ENCODE results near the gene INSRR.

INSRR gene

DNA sequence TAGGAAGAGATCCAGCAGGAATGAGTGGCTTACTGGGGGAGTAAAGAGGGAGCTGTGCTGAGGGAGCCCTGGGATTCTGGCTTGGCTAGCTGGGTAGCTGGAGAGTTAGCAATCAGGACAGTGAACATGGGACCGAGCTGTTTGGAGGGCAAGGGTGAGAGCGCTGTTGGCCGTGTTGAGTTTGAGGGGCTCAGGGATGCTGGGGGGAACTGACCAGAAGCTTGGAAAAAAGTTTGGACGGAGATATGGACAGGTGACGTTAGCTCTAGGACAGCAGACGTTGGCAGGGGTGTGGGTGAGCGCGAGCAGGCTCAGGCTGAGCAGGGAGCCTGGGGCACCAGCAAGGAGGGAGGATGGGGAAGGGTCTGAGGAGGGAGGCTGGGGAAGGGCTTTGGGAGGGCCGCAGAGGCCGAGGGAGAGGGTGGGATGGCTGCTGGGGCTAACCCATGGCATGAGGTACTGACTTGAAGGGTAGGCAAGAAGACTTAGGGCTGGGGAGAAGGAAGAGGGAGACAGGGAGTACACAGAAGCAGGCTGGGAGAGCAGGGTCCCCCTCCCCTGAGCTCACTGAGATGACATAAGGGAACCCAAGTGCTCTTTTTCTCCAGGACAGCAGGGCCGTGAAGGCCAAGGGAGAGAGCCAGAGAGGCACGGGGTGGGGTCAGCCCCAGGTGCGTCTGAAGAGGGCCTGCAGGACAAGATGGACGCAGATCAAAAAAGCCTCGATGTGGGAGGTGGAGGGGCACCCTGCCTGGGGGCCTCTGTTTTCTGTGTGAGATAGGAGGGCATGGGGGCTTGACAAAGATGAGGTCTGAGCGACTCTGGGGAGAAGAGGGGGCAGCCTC, 50.5 kb downstream of the INSRR start:
- DNase-seq (ENCODE audit: low spot score) (no peak), FAIRE-seq (no peak)

DNA sequence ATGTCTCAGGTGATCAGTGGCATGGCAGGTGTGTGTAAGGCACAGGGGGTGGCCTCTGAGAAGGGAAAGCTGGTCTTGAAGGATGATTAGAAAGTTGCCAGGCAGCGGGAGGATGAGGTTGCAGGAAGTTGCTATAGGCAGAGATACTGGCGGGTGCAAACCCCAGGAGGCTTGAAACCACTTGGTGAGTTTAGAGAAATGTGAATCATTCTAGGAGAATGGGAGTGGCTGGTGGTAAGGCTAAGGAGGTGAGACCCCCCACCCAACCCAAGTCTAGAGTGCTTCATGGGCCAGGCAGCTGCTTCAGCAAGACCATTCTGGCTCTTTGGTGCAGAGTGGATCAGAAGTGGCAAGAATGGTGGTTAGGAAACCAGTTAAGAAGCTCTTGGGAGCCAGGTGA, 51.3 kb downstream of the INSRR start:
- FAIRE-seq (no peak), DNase-seq (ENCODE audit: low spot score) (no peak)

- FAIRE-seq (peak; percentile 9), DNase-seq (ENCODE audit: low spot score) (no peak)
Observed at GRCh38 chr1:156806512-156807440, 52.1 kb downstream of the INSRR start.

DNA sequence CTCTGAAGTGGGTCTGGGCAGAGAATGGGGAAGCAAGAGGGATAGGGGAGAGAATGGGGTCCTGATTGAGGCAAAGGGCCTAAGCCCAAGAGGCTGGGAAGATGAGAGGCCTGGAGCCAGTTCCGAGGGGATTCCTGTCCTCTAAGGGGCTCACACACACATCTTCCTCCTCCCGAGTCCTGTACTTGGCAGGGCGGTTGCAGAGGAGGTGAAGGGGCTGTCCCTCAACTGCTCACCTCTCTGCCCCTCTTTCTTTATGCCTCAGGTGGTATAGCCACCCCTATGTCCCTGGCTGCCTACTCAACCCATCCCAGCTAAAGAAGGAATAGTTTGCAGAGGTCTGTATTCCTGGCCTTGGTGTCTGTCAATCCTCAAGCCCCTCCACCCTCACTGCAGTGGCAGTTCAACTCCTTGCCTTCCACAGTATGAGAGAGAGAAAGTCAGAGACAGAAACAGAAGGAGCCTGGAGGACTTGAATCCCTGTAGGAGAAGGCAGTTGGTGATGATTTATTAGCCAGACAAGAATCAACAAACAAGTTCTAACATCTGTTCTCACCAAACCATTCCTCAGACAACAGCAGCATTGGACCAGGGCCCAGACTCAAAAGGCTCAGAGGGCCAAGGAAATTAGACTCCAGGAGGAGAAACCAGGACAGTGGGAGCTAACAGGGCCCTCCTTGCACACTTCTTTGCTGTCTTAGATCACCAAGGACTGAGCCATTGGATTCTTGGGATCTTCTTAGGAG, 53.0 kb downstream of the INSRR start:
- no peak for DNase-seq (ENCODE audit: low spot score)
- no peak for FAIRE-seq

DNA sequence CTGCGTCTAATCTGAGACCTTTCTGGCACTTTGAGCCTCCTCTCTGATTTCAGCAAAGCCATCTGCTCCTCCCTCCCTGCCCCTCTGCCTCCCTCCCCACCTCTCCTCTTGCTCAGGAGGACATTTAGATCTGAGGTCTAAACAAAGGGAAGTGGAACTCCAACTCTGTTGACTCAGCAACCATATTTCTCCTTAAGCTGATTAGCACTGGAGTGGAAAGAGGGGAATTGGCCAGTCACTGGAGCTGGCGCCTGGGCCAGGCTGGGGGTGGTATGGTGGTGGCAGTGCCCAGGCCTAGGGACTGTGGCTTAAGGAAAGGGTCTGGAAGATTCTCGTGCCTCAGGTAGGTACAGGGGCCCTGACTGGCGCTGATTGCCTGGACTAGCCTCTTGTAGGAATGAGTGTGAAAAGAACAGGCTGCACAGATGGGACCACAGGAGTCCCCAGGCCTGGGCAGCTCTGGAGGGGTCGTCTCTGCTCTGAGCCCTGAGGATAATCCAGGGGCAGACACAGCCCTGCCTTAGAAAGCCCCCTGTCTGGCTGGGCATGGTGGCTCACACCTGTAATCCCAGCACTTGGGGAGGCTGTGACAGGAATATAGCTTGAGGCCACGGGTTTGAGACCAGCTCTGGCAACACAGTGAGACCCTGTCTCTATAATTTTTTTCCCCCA, 54.2 kb downstream of the INSRR start:
- FAIRE-seq, result no peak
- DNase-seq (ENCODE audit: low spot score), result no peak

- no peak for DNase-seq (ENCODE audit: low spot score)
Observed at GRCh38 chr1:156804026-156804425, 54.9 kb downstream of the INSRR start.

GRCh38 chr1:156803086-156803851, 55.6 kb downstream of the INSRR start:
- FAIRE-seq (no peak), DNase-seq (ENCODE audit: low spot score) (no peak)

More at GRCh38 chr1:156804026-156804425, 54.9 kb downstream of the INSRR start:
- FAIRE-seq, result no peak

DNA sequence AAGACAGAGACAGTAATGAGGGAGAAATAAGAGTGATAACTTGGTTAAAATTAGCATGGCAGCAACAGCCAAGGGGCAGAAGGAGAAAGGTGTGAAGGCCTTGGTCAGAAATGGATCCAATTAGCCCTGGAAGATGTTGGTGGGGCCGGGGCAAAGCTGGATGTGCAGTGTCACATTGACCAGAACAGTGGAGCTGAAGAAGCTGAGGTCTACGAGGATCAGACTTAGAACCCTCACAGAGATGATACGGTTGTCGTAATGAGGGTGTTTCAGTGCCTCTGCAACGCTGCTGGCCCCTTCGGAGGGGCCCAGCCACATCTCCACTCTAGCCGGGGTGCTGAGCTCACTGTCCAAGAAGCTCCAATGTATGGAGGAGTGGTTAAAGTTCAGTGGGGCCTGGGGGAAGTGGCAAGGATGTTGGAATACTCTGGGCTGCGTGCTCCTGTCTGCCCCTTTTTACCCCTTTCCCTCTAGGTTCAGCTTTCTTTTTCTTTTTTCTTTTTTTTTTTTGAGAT, 56.4 kb downstream of the INSRR start:
- FAIRE-seq, result no peak
- no peak for DNase-seq (ENCODE audit: low spot score)

GRCh38 chr1:156801409-156802121, 57.4 kb downstream of the INSRR start:
- FAIRE-seq (no peak), DNase-seq (ENCODE audit: low spot score) (no peak)

DNA sequence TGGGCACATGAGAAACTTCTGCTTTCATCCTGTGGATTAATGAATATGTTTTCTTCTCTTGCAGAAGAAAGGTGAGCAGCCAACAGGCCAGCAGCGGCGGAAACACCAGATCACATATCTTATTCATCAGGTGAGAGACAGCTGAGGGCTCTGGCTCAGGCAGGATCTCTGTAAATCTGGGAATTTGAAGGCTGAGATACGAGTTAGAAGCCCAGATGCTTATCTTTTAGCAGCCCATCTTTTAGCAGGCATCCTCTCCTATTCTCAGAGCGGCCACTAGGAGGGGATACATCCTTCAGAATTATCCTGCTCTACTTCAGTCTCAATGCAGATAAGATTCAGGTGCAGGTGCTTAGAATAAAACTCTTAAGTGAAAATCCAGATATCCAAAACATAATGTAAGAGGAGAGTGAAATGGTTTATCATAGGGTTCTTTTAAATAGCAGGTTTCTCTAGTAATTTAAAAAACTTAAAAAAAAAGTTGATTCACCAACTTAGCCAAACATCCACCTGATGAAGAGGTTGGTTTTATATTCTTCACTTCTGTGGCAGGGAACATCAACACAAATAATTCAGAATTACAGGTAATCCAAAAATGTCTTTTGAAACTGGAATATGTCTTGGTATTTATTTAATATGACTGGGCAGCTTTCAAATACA, 61.6 kb downstream of the INSRR start:
- FAIRE-seq, result no peak
- DNase-seq (ENCODE audit: low spot score), result peak; percentile 54

GRCh38 chr1:156796340-156797097, 62.4 kb downstream of the INSRR start:
- FAIRE-seq (no peak), DNase-seq (ENCODE audit: low spot score) (no peak)

- FAIRE-seq, result no peak
- no peak for DNase-seq (ENCODE audit: low spot score)
Observed at GRCh38 chr1:156795787-156796186, 63.1 kb downstream of the INSRR start.

GRCh38 chr1:156795374-156795733, 63.6 kb downstream of the INSRR start:
- no peak for FAIRE-seq
- DNase-seq (ENCODE audit: low spot score), result no peak

- FAIRE-seq, result no peak
- DNase-seq (ENCODE audit: low spot score), result no peak
Observed at GRCh38 chr1:156794506-156795373, 64.2 kb downstream of the INSRR start.

Measured in urothelium cell line (cell line).